Renal pelvis (tissue), 4 donors: ENCODE data around the gene HSBP1L1. TPM values are rescaled to one million over a fixed set of nuclear protein-coding genes. Genes with fewer than 3 reads are reported as not detected.

Source experiments
- DNase-seq: peaks from one replicate; pipeline ENCODE4 v3.0.0-alpha.2; 2013
- polyA plus RNA-seq, 3 donors: library from polyadenylated mRNA; unstranded; fragments of 120-200 nt; gene quantifications; one replicate each; pipeline ENCODE4 v1.2.1, GENCODE V29; 2013; ENCODE audit not compliant: insufficient read length in 3 of 3

Gene HSBP1L1
- polyA plus RNA-seq, 3 donors, result 19.9 to 30.9 (median 28.3) TPM

DNA sequence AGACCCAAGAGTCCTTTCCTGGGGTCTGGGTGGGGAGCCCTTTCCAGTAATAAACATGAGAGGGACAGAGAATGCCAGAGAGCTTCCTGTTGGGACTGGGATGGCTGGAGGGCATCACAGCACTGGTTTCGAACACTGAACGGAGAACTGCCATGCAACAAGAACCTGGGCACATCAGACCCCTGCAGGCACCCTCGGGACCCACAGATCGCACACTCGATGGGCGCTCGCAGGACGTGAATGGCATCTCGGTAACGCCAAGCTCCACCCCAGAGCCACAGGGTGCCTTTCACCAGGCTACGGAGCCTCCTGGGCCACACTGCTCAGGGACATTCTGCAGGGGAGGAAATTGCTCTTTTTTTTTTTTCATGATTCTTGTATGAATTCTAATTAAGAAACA is 38.1 kb upstream of the HSBP1L1 start:
- DNase-seq, result no peak

- DNase-seq, result no peak
These were observed 37.5 kb upstream of the HSBP1L1 start for GRCh38 chr18:79926715-79927606.

- no peak for DNase-seq
These were observed 36.6 kb upstream of the HSBP1L1 start for GRCh38 chr18:79927607-79928562.

DNA sequence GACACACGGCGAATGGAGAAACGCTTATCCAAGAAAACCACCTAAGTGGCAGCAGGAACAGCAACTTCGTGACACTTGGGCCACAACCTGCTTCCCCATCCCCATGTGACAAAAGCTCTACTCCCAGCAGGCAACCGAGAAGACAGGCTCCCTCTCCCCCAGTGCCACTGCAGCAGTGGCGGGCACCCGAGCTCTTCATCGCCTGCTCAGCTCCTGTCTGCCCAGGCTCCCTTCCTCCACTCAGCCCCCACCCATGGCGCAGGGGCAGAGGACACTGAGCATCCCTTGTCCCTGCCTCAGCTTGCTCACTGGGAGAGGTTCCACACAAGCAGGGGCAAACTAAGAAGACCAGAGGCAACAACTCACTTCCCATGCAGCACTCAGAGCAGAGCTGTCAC is 35.9 kb upstream of the HSBP1L1 start:
- DNase-seq, result no peak

DNA sequence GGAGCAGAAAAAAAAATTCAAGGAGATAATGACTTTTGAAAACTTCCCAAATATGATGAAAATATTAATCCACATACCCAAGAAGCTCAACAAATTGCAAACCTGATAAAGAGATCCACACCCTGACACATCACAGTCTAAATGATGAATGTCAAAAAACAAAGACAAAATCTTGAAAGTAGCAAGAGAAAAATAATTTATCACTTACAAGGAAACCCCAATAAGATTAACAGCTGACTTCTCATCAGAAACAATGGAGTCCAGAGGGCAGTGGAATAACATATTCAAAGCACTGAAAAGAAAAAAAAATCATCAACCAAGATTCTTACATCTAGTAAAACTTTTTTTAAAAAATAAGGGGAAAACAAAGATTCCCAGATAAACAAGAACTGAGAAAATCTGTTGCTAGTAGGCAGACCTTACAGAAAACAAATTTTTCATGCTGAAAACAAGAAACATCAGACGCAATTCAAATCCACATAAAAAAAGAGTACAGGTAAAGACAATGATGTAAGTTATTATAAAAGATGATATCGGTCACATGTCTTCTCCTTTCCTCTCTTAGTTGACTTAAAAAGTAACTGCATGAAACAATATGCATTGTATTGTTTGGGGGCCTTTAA is 34.3 kb upstream of the HSBP1L1 start:
- DNase-seq, result no peak

- DNase-seq, result no peak
These were observed 33.0 kb upstream of the HSBP1L1 start for GRCh38 chr18:79931475-79931874.

GRCh38 chr18:79932907-79933306 is 31.5 kb upstream of the HSBP1L1 start:
- DNase-seq, result no peak

- no peak for DNase-seq
These were observed 30.7 kb upstream of the HSBP1L1 start for GRCh38 chr18:79933765-79934164.

- no peak for DNase-seq
These were observed 29.9 kb upstream of the HSBP1L1 start for GRCh38 chr18:79934311-79935097.

DNA sequence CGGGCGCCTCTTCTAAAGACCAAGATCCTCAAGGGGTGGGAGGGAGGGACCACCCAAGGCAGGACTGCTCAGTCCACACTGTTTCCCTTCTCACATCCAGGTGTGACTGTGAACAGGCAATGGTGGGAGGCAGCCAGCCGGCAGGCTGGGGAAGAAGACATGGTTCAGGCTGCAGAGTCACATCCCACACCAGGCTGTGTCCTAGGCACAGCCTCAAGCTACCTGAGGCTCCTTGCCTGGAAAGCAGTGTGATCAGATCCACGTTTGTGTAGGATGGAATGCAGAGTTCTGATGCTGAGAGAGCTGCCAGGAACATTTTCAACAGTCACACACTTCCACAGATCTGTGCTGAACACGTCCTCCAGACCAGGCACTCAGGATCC is 29.4 kb upstream of the HSBP1L1 start:
- DNase-seq, result no peak

DNA sequence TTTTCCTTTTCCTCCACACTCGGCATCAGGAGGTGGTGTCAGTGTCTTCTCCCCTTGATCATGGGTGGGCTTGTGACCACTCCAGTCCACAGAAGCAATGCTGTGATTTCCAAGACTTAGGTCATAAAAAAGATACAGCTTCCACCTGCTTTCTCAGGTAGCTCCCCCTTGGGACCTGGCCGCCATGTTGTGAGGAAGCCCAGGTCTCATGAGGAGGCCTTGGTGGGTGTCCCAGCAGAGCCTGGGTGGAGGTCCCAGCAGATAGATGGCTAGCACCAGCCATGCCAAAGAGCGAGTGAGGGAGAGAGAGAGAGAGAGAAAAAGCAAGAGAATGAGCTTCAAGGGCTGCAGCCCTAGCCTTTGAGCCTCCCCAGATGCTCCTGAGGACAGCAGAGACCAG is 28.9 kb upstream of the HSBP1L1 start:
- no peak for DNase-seq

GRCh38 chr18:79935925-79936324 is 28.5 kb upstream of the HSBP1L1 start:
- DNase-seq, result no peak

- no peak for DNase-seq
These were observed 27.8 kb upstream of the HSBP1L1 start for GRCh38 chr18:79936641-79937040.

GRCh38 chr18:79937103-79937860 is 27.2 kb upstream of the HSBP1L1 start:
- DNase-seq, result no peak

- DNase-seq, result no peak
These were observed 26.2 kb upstream of the HSBP1L1 start for GRCh38 chr18:79938196-79938595.

- DNase-seq, result no peak
These were observed 25.3 kb upstream of the HSBP1L1 start for GRCh38 chr18:79939096-79939495.

DNA sequence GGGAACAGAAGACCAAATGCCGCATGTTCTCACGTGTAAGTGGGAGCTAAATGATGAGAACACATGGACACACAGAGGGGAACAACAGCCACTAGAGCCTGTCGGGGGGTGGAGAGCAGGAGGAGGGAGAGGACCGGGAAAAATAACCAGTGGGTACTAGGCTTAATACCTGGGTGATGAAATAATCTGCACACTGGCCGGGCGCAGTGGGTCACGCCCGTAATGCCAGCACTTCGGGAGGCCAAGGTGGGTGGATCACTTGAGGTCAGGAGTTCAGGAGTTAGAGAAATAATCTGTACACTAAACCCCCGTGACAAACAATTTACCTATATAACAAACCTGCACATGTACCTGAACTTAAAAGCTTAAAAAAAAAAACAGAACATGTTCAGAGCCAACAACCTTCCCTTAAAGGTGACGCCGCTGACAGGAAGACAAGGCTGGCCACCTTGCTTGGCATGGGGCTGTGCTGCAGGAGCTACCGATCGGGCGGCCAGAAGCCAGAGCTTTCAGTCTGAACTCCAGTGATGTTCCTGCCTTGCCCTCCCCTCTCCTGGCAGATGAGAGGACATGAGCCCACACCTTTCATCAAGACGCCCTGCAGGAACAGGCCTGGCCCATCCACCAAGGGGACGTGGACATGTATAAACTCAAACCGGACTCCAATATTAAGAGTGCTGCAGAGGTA is 24.2 kb upstream of the HSBP1L1 start:
- no peak for DNase-seq

GRCh38 chr18:79940814-79941472 is 23.5 kb upstream of the HSBP1L1 start:
- no peak for DNase-seq

- no peak for DNase-seq
These were observed 22.8 kb upstream of the HSBP1L1 start for GRCh38 chr18:79941473-79942119.
